GM21423 (cell line): ENCODE results near the gene HMMR.
A peak's percentile ranks its signal among the peaks of the same experiment; 100 is the strongest.
"Not testable (repeated sequence)": the region's sequence is repeated elsewhere in the genome, so short reads cannot be mapped to it uniquely, and the experiment has no call there.

Experiments
- ATAC-seq: cut with Tn5 transposase; IDR thresholded peaks from one replicate; pipeline ENCODE4 v1.9.1; 2021; ENCODE audit warnings: mild to moderate bottlenecking, moderate library complexity; ENCODE audit not compliant: unreplicated experiment

The HMMR gene

GRCh38 chr5:163506095-163506457 is 45.6 kb downstream of the HMMR start:
- peak; percentile 4 for ATAC-seq

DNA sequence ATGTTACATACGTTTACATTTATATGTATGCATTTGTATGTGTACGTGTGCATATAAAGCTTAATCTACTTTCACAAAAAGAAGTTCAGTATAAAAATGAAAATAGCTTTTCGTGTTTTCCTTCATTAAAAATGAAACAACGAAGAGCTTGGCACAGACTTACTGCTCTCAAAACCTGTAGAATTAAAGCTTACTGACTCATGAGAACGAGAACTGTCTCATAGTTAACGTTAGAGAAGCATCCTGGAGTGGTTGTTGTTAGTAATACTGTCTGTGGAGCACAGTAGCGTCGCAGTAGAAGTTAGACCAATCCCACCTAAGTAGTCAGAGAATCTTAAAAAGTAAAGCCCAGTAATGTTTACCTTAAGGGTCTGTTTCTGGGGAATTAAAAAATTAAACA is 46.3 kb downstream of the HMMR start:
- ATAC-seq, result no peak

DNA sequence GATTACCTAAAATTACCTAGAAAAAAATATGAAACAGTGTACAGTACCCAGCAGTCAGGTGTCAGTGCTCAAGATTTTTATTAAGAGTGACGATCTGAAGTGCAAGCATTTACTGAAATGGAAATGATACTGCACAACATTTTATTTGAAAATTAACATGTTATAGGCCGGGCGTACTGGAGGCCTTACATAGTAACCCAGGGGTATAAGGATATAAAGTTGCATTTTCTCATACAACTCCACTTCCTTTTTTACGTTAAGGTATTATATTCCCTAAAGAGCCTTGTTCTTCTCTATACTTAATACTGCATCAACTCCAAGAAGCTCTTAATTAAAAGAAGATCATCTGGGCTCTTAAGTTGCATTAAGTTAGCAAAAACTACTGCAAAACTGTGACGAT is 48.3 kb downstream of the HMMR start:
- ATAC-seq, result no peak

DNA sequence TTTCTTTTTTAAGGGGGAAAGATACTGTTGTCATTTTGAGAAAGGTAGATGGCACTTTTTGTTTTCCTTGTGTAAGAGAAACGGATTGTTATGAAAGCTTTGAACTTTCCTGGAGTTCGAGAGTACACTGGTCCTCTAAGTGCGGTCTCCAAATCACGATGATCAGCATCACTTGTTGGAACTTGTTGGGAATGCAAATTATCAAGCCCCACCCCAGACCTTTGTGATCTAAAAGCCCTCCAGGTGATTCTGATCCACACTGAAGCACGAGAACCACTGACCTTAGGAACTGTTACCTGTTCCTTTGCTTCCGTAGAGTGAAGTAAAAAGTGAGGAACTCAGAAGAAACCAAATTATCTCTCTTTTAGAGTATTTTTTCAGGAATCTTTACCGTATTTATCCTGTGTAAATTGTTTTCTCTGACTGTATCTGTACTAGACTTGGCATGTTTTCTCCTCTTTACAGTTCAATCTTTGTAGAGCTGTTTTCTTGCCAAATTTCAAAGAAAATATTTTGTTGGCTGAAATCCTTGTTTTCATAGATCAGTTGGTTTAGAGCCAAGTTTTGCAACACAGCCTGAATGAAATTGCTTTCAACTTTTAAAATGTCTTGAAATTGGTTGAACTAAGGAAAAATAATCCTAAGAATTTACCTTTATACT is 49.0 kb downstream of the HMMR start:
- no peak for ATAC-seq

DNA sequence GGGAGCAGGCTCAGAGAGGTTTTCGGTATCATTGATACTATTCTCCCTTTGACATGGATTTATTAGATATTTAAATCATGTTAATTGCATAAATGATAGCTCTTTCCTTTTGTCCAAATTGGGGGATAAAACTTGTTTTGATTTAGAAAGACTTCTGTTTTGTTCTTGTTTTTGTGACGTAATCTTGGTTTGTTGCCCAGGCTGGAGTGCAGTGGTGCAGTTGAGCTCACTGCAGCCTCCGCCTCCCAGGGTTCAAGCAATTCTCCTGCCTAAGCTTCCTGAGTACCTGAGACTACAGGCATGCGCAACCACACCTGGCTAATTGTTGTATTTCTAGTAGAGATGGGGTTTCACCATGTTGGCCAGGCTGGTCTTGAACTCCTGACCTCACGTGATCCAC is 52.1 kb downstream of the HMMR start:
- no peak for ATAC-seq

- ATAC-seq, result no peak
These were observed 64.7 kb downstream of the HMMR start for GRCh38 chr5:163525096-163525495.

DNA sequence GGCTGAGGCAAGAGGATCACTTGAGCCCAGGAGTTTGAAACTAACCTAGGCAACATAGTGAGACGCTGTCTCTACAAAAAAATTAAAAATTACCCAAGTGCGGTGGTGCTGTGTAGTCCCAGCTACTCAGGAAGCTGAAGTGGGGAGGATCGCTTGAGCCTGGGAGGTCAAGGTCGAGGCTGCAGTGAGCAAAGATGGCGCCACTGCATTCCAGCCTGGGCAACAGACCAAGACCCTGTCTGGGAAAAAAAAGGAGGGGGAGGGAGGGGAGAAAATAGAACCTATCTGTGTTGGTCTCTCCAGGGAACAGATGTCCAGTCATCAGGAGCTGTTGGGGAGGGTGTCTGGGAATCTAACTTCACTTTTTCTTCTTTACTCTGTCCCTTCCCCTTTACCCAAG is 69.3 kb downstream of the HMMR start:
- no peak for ATAC-seq

GRCh38 chr5:163531272-163531671 is 70.8 kb downstream of the HMMR start:
- no peak for ATAC-seq

DNA sequence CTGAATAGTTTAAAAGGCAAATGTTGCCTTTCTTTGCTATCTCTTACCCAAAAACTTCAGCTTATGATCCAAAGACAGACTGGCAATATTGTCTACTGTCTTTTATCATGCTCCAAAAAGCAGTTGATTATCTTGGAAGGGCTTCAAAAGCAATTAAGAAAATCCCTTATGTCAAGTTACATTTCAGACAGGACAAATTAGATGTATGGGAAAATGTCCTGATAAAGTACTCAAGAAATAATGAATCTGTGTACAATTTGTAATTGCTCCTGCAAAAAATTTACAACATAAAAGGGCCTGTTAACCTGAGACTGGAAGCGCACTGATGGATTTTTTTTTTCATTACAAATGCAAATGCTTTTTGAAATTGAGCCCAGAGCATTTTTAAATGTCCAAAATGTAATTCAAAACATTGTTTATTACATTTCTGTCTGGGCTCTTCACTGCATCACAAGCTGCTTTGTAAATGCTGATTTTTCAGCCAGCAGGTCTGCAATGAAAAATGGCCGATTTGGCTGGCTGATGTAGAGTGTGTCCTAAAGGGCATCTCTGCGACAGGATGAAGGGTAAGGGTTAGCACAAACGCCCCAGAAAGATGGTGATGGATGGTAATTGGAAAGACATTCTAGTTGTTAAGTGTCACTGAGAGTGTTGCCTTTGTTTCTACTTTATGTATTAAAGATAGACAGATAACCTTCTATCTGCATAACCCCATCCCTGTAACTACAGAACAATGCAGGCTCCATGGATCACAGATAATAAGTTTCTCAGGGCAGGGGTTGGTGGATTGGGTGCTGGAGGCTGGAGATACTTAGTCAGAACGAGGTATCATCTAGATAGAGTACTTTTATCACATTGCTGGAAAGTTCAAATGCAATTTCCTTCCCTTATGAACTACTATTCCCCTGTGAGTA is 72.0 kb downstream of the HMMR start:
- no peak for ATAC-seq

- ATAC-seq, result no peak
These were observed 72.8 kb downstream of the HMMR start for GRCh38 chr5:163533223-163533622.

DNA sequence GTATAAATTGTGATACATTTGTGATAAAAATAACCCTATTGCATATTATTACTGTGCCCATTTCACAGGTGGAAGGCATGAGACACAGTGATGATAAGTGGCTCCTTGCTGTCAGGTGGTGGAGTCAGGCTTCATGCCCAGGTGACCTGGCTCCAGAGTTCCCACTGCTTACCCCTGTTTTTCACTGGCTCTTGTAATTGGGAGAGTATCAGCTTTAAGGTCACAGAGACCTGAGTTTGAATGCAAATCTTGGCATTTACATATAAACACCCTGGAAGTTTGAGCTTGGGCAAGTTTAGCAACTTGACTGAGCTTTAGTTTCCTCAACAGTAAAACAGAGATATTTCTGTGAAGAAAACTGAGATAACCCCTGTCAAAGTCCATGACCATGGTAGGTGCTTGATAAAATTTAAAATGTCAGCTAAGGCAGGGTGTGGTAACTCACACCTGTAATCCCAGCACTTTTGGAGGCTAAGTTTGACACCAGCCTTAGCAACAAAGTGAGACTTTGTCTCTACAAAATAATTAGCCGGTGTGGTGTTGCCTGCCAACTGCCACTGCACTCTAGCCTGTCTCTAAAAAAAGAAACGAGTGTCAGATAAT is 74.2 kb downstream of the HMMR start:
- ATAC-seq, result no peak

DNA sequence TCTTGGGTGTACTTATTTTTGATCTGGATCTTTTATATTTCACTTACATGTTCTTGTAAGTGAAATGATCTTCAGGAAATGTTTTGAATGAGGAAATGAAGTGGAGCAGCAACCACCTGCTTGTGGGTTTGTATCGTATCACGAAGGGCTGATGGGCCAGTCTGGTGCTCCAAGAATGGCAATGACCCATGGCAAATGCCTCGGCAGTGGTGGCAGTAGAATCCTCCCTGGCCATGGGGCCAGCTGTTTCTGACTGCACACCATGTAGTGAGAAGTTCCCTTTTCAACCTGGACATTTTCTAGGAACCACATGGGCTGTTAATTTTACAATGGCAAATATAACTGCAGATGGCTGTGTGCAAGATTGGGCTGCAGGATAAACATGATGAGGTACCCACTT is 74.9 kb downstream of the HMMR start:
- no peak for ATAC-seq

- not testable (repeated sequence) for ATAC-seq
These were observed 76.0 kb downstream of the HMMR start for GRCh38 chr5:163536442-163536841.

- no peak for ATAC-seq
These were observed 80.3 kb downstream of the HMMR start for GRCh38 chr5:163540696-163541095.
